Natural killer cell (primary cell): ENCODE data around the gene KLHL36. TPM values are rescaled to one million over a fixed set of nuclear protein-coding genes. Genes with fewer than 3 reads are reported as not detected.
A peak's percentile ranks its signal among the peaks of the same experiment; 100 is the strongest.
"Not testable (repeated sequence)": the region's sequence is repeated elsewhere in the genome, so short reads cannot be mapped to it uniquely, and the experiment has no call there.

ENCODE experiments used
- ATAC-seq, 3 donors: fragments of 150-1000 bp in 2 of 3; fragments of 200-7000 bp in 1 of 3; cut with Tn5 transposase; 1 replicate in 1 of 3; 2 replicates in 2 of 3; pipeline ENCODE4 v1.10.0; 2021; ENCODE audit warnings: mild to moderate bottlenecking in 2 of 3, moderate library complexity in 2 of 3
- DNase-seq, 2 donors: peaks; one replicate each; pipeline versions ENCODE4 v3.0.0 to v3.0.0-alpha.2; 2013 to 2021; ENCODE audit warnings: mixed read lengths in 1 of 2
- H3K27ac ChIP-seq: one replicate; pipeline ENCODE4 v1.5.1; 2013; ENCODE audit warnings: mild to moderate bottlenecking, low read length
- H3K27me3 ChIP-seq: one replicate; pipeline ENCODE4 v1.6.1; 2013; ENCODE audit warnings: low read length; ENCODE audit not compliant: control insufficient read depth, insufficient read depth
- H3K36me3 ChIP-seq: one replicate; pipeline ENCODE4 v1.6.1; 2013; ENCODE audit warnings: low read length; ENCODE audit not compliant: control insufficient read depth, insufficient read depth
- H3K4me1 ChIP-seq: one replicate; pipeline ENCODE4 v1.6.1; 2013; ENCODE audit warnings: low read length; ENCODE audit not compliant: control insufficient read depth, insufficient read depth
- H3K4me3 ChIP-seq: one replicate; pipeline ENCODE4 v1.5.1; 2013; ENCODE audit warnings: low read length
- H3K9me3 ChIP-seq: one replicate; pipeline ENCODE4 v1.6.1; 2013; ENCODE audit warnings: low read length; ENCODE audit not compliant: control insufficient read depth, insufficient read depth
- H3K27ac Mint-ChIP-seq, 2 donors: one replicate each; pipeline ENCODE4 v1.8.0; 2022; ENCODE audit warnings: mild to moderate bottlenecking in 2 of 2, mixed read lengths in 2 of 2, moderate library complexity in 1 of 2
- H3K27me3 Mint-ChIP-seq, 2 donors: one replicate each; pipeline ENCODE4 v1.8.0; 2022; ENCODE audit warnings: low read depth in 2 of 2, mixed read lengths in 2 of 2
- H3K36me3 Mint-ChIP-seq: one replicate; pipeline ENCODE4 v1.8.0; 2022; ENCODE audit warnings: mixed read lengths
- H3K4me1 Mint-ChIP-seq, 2 donors: one replicate each; pipeline ENCODE4 v1.8.0; 2022; ENCODE audit warnings: mixed read lengths in 2 of 2
- H3K4me3 Mint-ChIP-seq: one replicate; pipeline ENCODE4 v1.8.0; 2022; ENCODE audit warnings: mild to moderate bottlenecking, moderate library complexity, mixed read lengths
- H3K9me3 Mint-ChIP-seq, 2 donors: one replicate each; pipeline ENCODE4 v1.8.0; 2022; ENCODE audit warnings: mixed read lengths in 2 of 2
- CTCF ChIP-seq: fragments of 200-600 bp; IDR thresholded peaks from one replicate; pipeline ENCODE4 v1.8.0; 2022; ENCODE audit warnings: antibody characterized with exemption
- WGBS: methylation state at CpG from one replicate; pipeline ENCODE4 v1.1.7; 2013; ENCODE audit warnings: missing lambda C conversion rate; ENCODE audit not compliant: insufficient coverage; 5-methylcytosine and 5-hydroxymethylcytosine counted together
- intact Hi-C: fragments of 100-400 bp; cut with micrococcal nuclease; formaldehyde crosslinking; loops from one replicate; pipeline ENCODE4 v1.14.2; 2022
- total RNA-seq, 4 donors: library from RNA; stranded (reverse); fragments of 120-200 nt in 1 of 4; gene quantifications; one replicate each; pipeline versions ENCODE4 v1.2.3 to v1.2.4, GENCODE V29; 2013 to 2022

KLHL36 gene
- total RNA-seq, 3 donors from 2014 or later (not counting 1 experiment from before 2014, with no cell fraction given): 47.2 to 62.3 (median 60.5) TPM

GRCh38 chr16:84630446-84631152 is 17.7 kb upstream of the KLHL36 start:
- peak overlapping the region; percentile 67 for H3K4me3 Mint-ChIP-seq
- no peak for TF ChIP-seq CTCF
- Histone ChIP-seq H3K27me3 (no peaks in the 10 kb centered on the region), H3K27ac (no peak overlapping the region), H3K9me3 (no peaks in the 10 kb centered on the region), H3K4me3 (no peak overlapping the region), H3K36me3 (no peaks in the 10 kb centered on the region), H3K4me1 (peaks cover 27% of the 10 kb centered on the region)
- 88% methylated on average over 14 of the region's 16 CpGs for WGBS
- H3K27me3 Mint-ChIP-seq: peaks cover 0 to 4% of the 10 kb centered on the region in 2 donors
- ATAC-seq: no peak
- peak in 1 of 2 donors; percentile 46 for DNase-seq
- H3K9me3 Mint-ChIP-seq: no peaks in the 10 kb centered on the region
- H3K36me3 Mint-ChIP-seq: no peaks in the 10 kb centered on the region
- peak overlapping the region in 1 of 2 donors; percentile 12 for H3K27ac Mint-ChIP-seq
- intact Hi-C loops: no loop called here
- peaks cover 15 to 18% of the 10 kb centered on the region in 2 donors for H3K4me1 Mint-ChIP-seq

GRCh38 chr16:84631153-84631466 is 17.2 kb upstream of the KLHL36 start:
- ATAC-seq (no peak), DNase-seq (no peak)
- Histone ChIP-seq H3K4me3 (no peak overlapping the region), H3K4me1 (peaks cover 27% of the 10 kb centered on the region), H3K36me3 (no peaks in the 10 kb centered on the region), H3K9me3 (no peaks in the 10 kb centered on the region), H3K27ac (no peak overlapping the region), H3K27me3 (no peaks in the 10 kb centered on the region)
- peak overlapping the region; percentile 67 for H3K4me3 Mint-ChIP-seq
- H3K9me3 Mint-ChIP-seq: no peaks in the 10 kb centered on the region
- H3K27ac Mint-ChIP-seq: peak overlapping the region in 1 of 2 donors; percentile 12
- TF ChIP-seq CTCF: no peak
- WGBS: 32% methylated on average over 3 of the region's 4 CpGs
- intact Hi-C loops: no loop called here
- peaks cover 15 to 18% of the 10 kb centered on the region in 2 donors for H3K4me1 Mint-ChIP-seq
- peaks cover 0 to 4% of the 10 kb centered on the region in 2 donors for H3K27me3 Mint-ChIP-seq
- no peaks in the 10 kb centered on the region for H3K36me3 Mint-ChIP-seq

- peaks cover 0 to 4% of the 10 kb centered on the region in 2 donors for H3K27me3 Mint-ChIP-seq
- no peaks in the 10 kb centered on the region for H3K36me3 Mint-ChIP-seq
- H3K36me3 ChIP-seq: no peaks in the 10 kb centered on the region
- no peak overlapping the region for H3K27ac Mint-ChIP-seq
- intact Hi-C loops: no loop called here
- DNase-seq: no peak
- H3K4me3 Mint-ChIP-seq: peak overlapping the region; percentile 22
- no peaks in the 10 kb centered on the region for H3K9me3 ChIP-seq
- no peak overlapping the region for H3K4me3 ChIP-seq
- H3K27ac ChIP-seq: no peak overlapping the region
- peaks cover 15 to 18% of the 10 kb centered on the region in 2 donors for H3K4me1 Mint-ChIP-seq
- no peak for TF ChIP-seq CTCF
- no peaks in the 10 kb centered on the region for H3K9me3 Mint-ChIP-seq
- H3K27me3 ChIP-seq: no peaks in the 10 kb centered on the region
- H3K4me1 ChIP-seq: peaks cover 27% of the 10 kb centered on the region
- 56% methylated on average over 5 of the region's 6 CpGs for WGBS
- no peak for ATAC-seq
These were observed 16.4 kb upstream of the KLHL36 start for GRCh38 chr16:84631886-84632285.

GRCh38 chr16:84632862-84633261 is 15.4 kb upstream of the KLHL36 start:
- WGBS: 95% methylated on average over 7 of the region's 7 CpGs
- intact Hi-C loops, H3K4me3 Mint-ChIP-seq: not testable (repeated sequence)

More at GRCh38 chr16:84632862-84633261, 15.4 kb upstream of the KLHL36 start:
- H3K27ac ChIP-seq, H3K4me3 ChIP-seq, DNase-seq, H3K27me3 ChIP-seq, H3K36me3 Mint-ChIP-seq, H3K36me3 ChIP-seq, ATAC-seq, H3K27ac Mint-ChIP-seq, H3K9me3 Mint-ChIP-seq, H3K27me3 Mint-ChIP-seq, H3K9me3 ChIP-seq: not testable (repeated sequence)
- peaks cover 27% of the 10 kb centered on the region for H3K4me1 ChIP-seq
- peaks cover 15 to 18% of the 10 kb centered on the region in 2 donors for H3K4me1 Mint-ChIP-seq
